8988T (cell line): Measurements from ENCODE around the gene COQ5.
A peak's percentile ranks its signal among the peaks of the same experiment; 100 is the strongest.
"Not testable (repeated sequence)": the region's sequence is repeated elsewhere in the genome, so short reads cannot be mapped to it uniquely, and the experiment has no call there.

Source experiments
- DNase-seq: peaks from one replicate; pipeline ENCODE4 v3.0.0; 2011

Gene COQ5

GRCh38 chr12:120528861-120529525, at the start of gene COQ5:
Gene COQ5, minus strand, starts transcription at chr12:120529158. Its CDS starts 17 bp downstream, at chr12:120529141.
- DNase-seq, result peak; percentile 46

- DNase-seq, result no peak
These were observed 45.1 kb upstream of the COQ5 start for GRCh38 chr12:120574106-120574505.

- DNase-seq, result no peak
These were observed 44.6 kb upstream of the COQ5 start for GRCh38 chr12:120573560-120573959.

- DNase-seq, result no peak
These were observed 42.3 kb upstream of the COQ5 start for GRCh38 chr12:120571299-120571698.

GRCh38 chr12:120563495-120563894, 34.5 kb upstream of the COQ5 start:
- no peak for DNase-seq

GRCh38 chr12:120562906-120563305, 33.9 kb upstream of the COQ5 start:
- DNase-seq, result no peak

GRCh38 chr12:120557589-120557988, 28.6 kb upstream of the COQ5 start:
- DNase-seq, result no peak

- no peak for DNase-seq
These were observed 25.7 kb upstream of the COQ5 start for GRCh38 chr12:120554678-120555077.

- no peak for DNase-seq
These were observed 17.1 kb upstream of the COQ5 start for GRCh38 chr12:120546050-120546386.

- DNase-seq, result no peak
These were observed 15.7 kb upstream of the COQ5 start for GRCh38 chr12:120544691-120545090.

- DNase-seq, result no peak
These were observed 13.2 kb upstream of the COQ5 start for GRCh38 chr12:120542166-120542565.

GRCh38 chr12:120540445-120540844, 11.5 kb upstream of the COQ5 start:
- DNase-seq, result no peak

- DNase-seq, result no peak
These were observed 10.3 kb upstream of the COQ5 start for GRCh38 chr12:120539303-120539702.

GRCh38 chr12:120538281-120539156, 9.6 kb upstream of the COQ5 start:
- no peak for DNase-seq

GRCh38 chr12:120537856-120538220, 8.9 kb upstream of the COQ5 start:
- DNase-seq, result no peak

- no peak for DNase-seq
These were observed 7.3 kb upstream of the COQ5 start for GRCh38 chr12:120536064-120536791.

GRCh38 chr12:120534703-120535655, 6.0 kb upstream of the COQ5 start:
- peak; percentile 47 for DNase-seq

GRCh38 chr12:120534203-120534702, 5.3 kb upstream of the COQ5 start, which contains the start of gene RNF10:
Gene RNF10, plus strand, starts transcription at chr12:120534356. Its CDS starts 456 bp downstream, at chr12:120534812.
- peak; percentile 83 for DNase-seq

GRCh38 chr12:120532701-120533238, 3.8 kb upstream of the COQ5 start:
- DNase-seq, result no peak

GRCh38 chr12:120530418-120530761, 1.4 kb upstream of the COQ5 start:
- not testable (repeated sequence) for DNase-seq

GRCh38 chr12:120529641-120530417, 871 bp upstream of the COQ5 start:
- DNase-seq, result peak; percentile 55
